HS-27A (cell line): ENCODE data around the gene RNF113B.

Experiments
- DNase-seq: peaks from one replicate; pipeline ENCODE4 v3.0.0-alpha.2; 2012; ENCODE audit warnings: low read depth, missing footprints

Gene RNF113B

GRCh38 chr13:98141091-98141490 lies 36.0 kb downstream of the RNF113B start:
- no peak for DNase-seq

- DNase-seq: no peak
Measured at GRCh38 chr13:98134901-98135300, 42.2 kb downstream of the RNF113B start.

- DNase-seq: no peak
Measured at GRCh38 chr13:98133946-98134345, 43.1 kb downstream of the RNF113B start.

GRCh38 chr13:98129059-98129746 lies 47.9 kb downstream of the RNF113B start:
- no peak for DNase-seq
